Measurements from ENCODE around the gene AIF1L. TPM values are rescaled to one million over a fixed set of nuclear protein-coding genes. Genes with fewer than 3 reads are reported as not detected.
"Not testable (repeated sequence)": the region's sequence is repeated elsewhere in the genome, so short reads cannot be mapped to it uniquely, and the experiment has no call there.

AIF1L gene
- total RNA-seq, 3 donors from 2014 or later: 12.5 to 33.8 (median 22.5) TPM

GRCh38 chr9:131097126-131097947, 1.0 kb downstream of the AIF1L start:
- TF ChIP-seq POLR2AphosphoS5 (IDR thresholded peaks at IDR 0.05) (no peak), CTCF (IDR thresholded peaks at IDR 0.05) (no peak), POLR2A (IDR thresholded peaks at IDR 0.05) (no peak)
- DNase-seq (ENCODE audit: low spot score in 2 of 2): no peak
- peaks cover 0 to 14% of the 10 kb centered on the region in 2 donors for H3K27me3 ChIP-seq
- peak overlapping the region in 1 of 2 donors; percentile 26 for H3K27ac ChIP-seq
- H3K9me3 ChIP-seq: no peaks in the 10 kb centered on the region
- peak overlapping the region; percentile 55 to 82 (median 64) for H3K4me3 ChIP-seq
- intact Hi-C loops (cut with DNase I; ENCODE audit: low total_unique reads): no loop called here
- H3K4me1 ChIP-seq: no peaks in the 10 kb centered on the region
- no peaks in the 10 kb centered on the region for H3K36me3 ChIP-seq

- Histone ChIP-seq H3K27me3 (peaks cover 0 to 14% of the 10 kb centered on the region in 2 donors), H3K4me3 (peak overlapping the region; percentile 55 to 82 (median 64)), H3K27ac (peak overlapping the region in 1 of 2 donors; percentile 43), H3K9me3 (no peaks in the 10 kb centered on the region), H3K36me3 (no peaks in the 10 kb centered on the region), H3K4me1 (no peaks in the 10 kb centered on the region)
- DNase-seq (ENCODE audit: low spot score in 2 of 2): no peak
- TF ChIP-seq POLR2A (IDR thresholded peaks at IDR 0.05) (no peak), POLR2AphosphoS5 (IDR thresholded peaks at IDR 0.05) (no peak), CTCF (IDR thresholded peaks at IDR 0.05) (no peak)
- intact Hi-C loops (cut with DNase I; ENCODE audit: low total_unique reads): no loop called here
Observed at GRCh38 chr9:131097948-131098278, 1.6 kb downstream of the AIF1L start.

GRCh38 chr9:131098391-131099101, 2.2 kb downstream of the AIF1L start:
- TF ChIP-seq POLR2A (IDR thresholded peaks at IDR 0.05) (no peak), POLR2AphosphoS5 (IDR thresholded peaks at IDR 0.05) (no peak), CTCF (IDR thresholded peaks at IDR 0.05) (no peak)

GRCh38 chr9:131099102-131099606, 2.8 kb downstream of the AIF1L start:
- Histone ChIP-seq H3K27ac (no peak overlapping the region), H3K4me3 (no peak overlapping the region), H3K36me3 (no peaks in the 10 kb centered on the region), H3K27me3 (peaks cover 0 to 14% of the 10 kb centered on the region in 2 donors), H3K4me1 (no peaks in the 10 kb centered on the region), H3K9me3 (no peaks in the 10 kb centered on the region)
- TF ChIP-seq POLR2AphosphoS5 (IDR thresholded peaks at IDR 0.05) (no peak), CTCF (IDR thresholded peaks at IDR 0.05) (no peak), POLR2A (IDR thresholded peaks at IDR 0.05) (no peak)
- no peak for DNase-seq (ENCODE audit: low spot score in 2 of 2)
- intact Hi-C loops (cut with DNase I; ENCODE audit: low total_unique reads): no loop called here

More at GRCh38 chr9:131098391-131099101, 2.2 kb downstream of the AIF1L start:
- Histone ChIP-seq H3K4me3 (peak overlapping the region in 2 of 3 donors; percentile 55 to 82), H3K4me1 (no peaks in the 10 kb centered on the region), H3K36me3 (no peaks in the 10 kb centered on the region), H3K9me3 (no peaks in the 10 kb centered on the region), H3K27ac (peak overlapping the region in 1 of 2 donors; percentile 43), H3K27me3 (peaks cover 0 to 14% of the 10 kb centered on the region in 2 donors)
- no peak for DNase-seq (ENCODE audit: low spot score in 2 of 2)
- intact Hi-C loops (cut with DNase I; ENCODE audit: low total_unique reads): no loop called here

- H3K9me3 ChIP-seq; H3K36me3 ChIP-seq; H3K27me3 ChIP-seq; H3K27ac ChIP-seq; H3K4me1 ChIP-seq; H3K4me3 ChIP-seq; DNase-seq (ENCODE audit: low spot score in 2 of 2): not testable (repeated sequence)
- intact Hi-C loops (cut with DNase I; ENCODE audit: low total_unique reads): loop anchor here (10.0 kb wide), 1 partner anchor 55 kb away; no protein-coding TSS in a partner anchor
Observed at GRCh38 chr9:131099845-131100244, 3.5 kb downstream of the AIF1L start.

Measured in breast epithelium (tissue), 4 donors.